ENCODE results near the gene LEFTY2.
"Not testable (repeated sequence)": the region's sequence is repeated elsewhere in the genome, so short reads cannot be mapped to it uniquely, and the experiment has no call there.

LEFTY2 gene

DNA sequence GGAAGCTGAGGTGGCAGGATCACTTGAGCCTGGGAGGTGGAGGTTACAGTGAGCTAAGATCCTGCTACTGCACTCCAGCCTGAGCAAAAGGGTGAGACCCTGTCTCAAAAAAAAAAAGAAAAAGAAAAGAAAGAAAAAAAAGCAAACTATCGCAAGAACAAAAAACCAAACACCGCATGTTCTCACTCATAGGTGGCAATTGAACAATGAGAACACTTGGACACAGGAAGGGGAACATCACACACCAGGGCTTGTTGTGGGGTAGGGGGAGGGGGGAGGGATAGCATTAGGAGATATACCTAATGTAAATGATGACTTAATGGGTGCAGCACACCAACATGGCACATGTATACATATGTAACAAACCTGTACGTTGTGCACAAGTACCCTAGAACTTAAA lies 11.6 kb downstream of the LEFTY2 start:
- DNase-seq (ENCODE audit: low read depth, low spot score) = not testable (repeated sequence)

DNA sequence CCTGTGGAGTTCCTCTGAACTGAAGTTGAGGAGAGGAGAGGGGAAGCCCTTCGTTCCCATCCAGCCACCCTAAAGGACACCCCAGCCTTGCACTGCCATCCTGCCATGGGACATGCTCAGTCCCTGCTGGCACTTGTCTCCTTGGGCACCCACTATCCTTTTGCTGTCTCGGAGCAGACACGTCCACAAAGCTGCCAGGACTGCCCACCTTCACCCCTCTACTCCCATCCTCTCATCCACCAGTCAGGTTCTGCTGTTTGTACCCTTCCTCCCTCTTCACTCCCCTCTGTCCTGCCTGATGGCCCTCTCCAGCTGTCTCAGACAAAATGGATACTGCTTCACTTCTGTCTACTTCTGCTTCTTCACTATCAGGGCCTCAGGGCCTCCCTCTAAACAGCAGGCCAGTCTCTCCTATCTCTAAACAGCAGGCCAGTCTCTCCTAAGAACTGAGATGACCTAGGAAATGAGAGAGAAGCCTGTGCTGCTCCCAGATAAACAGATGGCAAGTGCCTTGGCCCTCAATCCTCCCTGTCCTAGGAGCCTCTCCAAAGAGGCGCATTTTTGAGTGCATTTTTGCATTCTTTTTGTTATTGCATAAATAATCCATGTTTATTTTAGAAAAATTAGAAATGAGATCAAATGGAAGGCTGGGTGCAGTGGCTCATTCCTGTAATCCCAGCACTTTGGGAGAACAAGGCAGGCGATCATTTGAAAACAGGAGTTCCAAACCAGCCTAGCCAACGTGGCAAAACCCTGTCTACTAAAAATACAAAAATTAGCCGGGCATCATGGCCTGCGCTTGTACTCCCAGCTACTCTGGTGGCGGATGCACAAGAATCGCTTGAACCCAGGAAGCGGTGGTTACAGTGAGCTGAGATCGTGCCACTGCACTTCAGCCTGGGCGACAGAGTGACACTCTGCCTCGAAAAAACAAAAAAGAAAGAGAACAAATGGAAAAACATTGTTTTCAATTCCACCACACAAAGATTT lies 12.5 kb downstream of the LEFTY2 start:
- no peak for DNase-seq (ENCODE audit: low read depth, low spot score)

DNA sequence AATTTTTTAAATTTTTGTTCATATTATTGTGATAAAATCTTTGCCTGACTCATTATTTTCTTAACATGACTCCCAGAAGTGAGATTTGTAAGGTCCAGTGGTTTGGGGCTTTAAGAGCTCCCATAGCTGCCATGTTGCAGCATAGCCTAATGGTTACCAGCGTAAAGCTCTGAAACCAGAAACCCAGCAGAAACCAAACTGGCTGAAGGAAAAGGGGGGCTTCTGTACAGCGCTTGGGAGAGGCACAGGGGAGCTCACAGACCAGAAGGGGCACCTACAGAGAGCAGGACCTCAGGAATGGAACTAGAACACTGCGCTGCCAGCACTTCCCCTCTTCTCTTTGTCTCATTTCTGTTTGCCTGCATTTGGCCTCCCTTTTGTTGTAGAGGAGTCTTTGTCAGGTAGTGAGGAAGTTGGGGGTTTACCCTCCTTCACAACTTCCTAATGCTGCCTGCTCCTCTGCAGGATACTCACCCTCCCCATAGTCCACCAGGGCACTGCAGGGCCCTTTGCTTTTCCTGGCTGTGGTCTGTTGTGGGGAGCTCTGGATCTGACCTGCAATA lies 14.4 kb downstream of the LEFTY2 start:
- no peak for DNase-seq (ENCODE audit: low read depth, low spot score)

DNA sequence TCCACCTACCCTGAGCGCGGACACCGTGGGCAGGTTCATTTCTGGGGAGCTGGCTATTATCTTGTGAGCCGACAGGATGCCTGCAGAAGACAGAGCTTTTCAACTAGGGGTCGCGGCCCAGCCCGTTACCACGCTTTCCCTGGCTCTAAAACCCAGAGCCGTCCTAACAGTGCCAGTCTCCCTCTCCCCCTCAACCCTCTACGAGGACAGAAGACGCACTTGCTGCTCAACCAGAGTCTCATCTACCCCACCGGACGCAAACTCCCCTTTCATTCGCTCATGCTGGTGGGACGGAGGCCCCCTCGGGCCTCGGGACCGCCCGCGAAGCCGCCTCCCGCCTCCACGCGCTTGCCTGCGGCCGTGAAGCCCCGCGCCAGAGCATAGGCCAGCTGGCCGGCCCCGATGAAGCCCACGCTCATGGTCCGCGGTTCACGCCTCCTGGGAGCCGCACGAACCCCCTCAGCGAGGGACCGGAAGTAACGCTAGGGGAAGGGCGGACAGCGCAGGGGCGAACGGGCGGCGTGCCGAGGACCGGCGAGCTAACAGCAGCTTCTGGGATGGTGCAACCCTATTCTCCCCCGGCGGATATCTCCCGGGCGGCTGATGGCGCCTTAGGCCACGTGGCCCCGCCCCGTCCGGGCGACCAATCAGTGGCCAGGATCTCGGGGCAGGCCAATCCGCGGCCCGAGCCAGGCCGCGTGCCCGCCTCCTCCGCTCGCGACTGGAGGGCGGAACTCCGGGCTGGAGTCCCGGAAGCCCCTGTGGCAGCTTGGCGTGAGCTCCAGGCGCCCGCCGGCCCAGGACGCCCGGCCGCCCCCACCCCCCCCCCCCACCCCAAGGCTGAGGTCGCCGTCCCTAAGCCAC lies 17.1 kb downstream of the LEFTY2 start, which contains the start of gene PYCR2:
Gene PYCR2 (minus strand): TSS at position 559 of the 864 bp plus-strand sequence. CDS start 140 bp downstream, at position 419.
- DNase-seq (ENCODE audit: low read depth, low spot score) = peak; percentile 98

DNA sequence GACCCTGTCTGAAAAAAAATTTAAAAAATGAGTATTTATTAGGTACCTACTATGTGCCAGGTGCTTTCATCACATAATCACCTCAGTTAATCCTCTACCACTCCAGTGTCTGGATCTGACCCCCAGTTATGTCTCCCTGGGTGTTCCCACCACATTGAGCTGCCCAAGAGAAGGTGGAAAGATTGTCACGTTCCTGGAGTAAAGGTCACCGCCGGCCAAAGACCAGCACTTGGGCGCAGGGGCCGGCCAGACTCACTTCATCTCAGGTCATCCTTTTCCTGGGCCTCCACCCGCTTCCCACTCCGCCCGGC lies 17.7 kb downstream of the LEFTY2 start:
- DNase-seq (ENCODE audit: low read depth, low spot score) = no peak

DNA sequence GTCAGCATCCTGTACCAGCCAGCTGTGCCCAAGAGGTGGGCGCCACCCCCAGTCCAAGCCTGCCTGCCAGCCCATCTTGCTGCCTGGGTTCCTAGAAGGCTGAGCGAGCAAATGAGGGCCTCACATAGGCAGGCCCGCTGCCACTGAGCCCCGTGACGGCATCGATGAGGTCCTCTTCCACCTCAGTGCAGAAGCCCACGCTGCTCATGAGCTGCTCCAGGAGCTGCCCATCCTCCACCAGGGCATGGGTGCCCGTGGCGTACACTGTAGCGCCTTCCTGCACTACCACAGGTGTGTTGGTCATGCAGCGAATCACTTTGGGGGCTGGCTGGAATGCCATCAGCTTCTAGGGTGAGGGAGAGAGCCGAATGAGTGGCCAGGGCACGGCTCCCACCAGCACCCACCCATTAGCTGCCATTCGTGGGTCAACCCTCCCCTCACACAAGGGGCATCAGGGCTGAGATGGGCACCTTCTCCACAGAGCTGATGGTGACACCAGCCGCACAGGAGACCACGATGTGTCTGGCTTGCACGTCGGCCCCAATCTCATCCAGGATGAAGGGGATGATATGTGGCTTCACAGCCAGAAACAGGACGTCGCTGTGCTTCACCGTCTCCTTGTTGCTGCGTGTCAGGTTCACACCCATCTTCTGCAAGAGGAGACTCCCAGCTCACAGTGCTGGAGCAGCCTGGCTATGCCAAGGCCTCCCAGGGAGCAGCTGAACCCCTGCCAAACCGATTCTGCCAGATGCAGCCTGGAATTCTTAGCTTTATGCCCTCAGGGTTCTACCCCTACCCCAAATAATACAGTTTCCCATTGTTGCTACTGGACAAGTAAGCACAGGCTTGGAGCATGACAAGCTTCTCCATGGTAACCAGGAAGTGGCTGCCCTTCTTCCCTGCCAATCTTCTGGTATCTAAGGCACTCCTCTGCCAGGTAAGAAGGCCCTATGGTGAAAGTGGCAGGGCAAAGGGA lies 19.0 kb downstream of the LEFTY2 start:
- no peak for DNase-seq (ENCODE audit: low read depth, low spot score)

DNA sequence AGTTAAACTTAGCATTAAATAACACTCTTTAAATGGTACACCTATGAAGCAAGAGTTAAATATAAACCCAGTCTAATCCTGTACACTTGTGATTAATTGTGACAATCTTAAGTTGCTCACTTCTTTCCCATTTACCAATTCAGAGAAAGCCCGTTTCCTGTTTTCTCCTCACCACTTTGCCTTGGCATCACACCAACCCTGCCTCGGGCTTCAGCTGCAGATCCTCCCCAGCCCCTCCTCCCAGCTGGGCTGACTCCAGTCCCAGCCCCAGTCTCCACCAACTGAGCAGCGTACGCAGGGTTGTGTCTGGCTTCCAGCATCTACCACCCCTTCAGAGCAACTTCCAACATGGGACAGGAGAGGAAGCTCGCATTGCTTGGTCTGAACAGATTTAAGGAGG lies 21.1 kb downstream of the LEFTY2 start:
- no peak for DNase-seq (ENCODE audit: low read depth, low spot score)

DNA sequence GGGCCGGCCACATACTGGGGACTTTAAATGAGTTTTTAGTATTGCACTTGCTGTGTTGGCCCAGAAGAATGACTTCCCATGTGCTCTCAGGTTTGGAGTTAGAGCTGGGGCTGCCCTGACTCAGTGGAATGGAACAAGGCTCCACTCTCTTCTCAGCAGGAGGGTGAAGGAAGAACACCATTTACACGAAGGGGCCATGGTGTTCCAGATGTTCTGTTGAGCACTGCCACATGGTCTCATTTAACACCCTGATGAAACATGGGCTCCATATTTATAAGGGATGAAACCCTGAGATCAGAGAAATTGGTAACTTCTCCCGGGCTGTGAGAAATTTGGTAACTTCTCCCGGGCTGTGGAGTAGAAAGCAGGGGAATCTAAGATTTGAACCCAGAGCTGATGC lies 22.7 kb downstream of the LEFTY2 start:
- DNase-seq (ENCODE audit: low read depth, low spot score) = no peak

DNA sequence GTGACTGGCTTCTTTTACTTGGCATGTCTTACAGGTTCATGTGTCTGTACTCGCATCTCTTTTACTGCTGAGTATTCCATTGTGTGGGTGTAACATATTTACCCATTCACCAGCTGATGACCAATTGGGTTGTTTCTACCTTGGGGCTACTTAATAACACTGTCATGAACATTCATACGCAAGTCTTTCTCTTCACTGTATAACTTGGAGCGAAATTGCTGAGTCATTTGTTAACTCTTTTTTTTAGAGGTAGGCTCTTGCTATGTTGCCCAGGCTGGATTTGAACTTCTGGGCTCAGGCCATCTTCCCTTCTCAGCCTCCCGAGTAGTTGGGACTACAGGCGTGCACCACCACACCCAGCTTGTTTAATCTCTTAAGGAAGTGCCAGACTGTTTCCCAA lies 23.5 kb downstream of the LEFTY2 start:
- no peak for DNase-seq (ENCODE audit: low read depth, low spot score)

DNA sequence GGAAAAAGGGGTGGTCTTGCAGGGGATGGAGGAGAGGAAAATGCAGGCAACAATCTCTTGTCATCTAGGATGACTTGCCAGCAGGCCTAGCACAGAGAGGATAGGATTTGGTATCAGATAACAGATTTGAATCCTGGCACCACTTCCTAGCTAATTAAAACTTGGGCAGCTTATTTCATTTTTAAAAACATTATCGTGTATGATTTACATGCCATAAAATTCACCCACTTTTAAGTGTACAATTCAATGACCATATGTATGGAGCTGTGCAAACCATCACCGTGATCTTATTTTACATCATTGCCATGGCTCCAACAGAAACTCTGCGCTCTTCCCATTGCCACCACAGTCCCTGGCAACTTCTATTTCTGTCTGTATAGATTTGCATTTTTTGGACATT lies 23.9 kb downstream of the LEFTY2 start:
- no peak for DNase-seq (ENCODE audit: low read depth, low spot score)

DNA sequence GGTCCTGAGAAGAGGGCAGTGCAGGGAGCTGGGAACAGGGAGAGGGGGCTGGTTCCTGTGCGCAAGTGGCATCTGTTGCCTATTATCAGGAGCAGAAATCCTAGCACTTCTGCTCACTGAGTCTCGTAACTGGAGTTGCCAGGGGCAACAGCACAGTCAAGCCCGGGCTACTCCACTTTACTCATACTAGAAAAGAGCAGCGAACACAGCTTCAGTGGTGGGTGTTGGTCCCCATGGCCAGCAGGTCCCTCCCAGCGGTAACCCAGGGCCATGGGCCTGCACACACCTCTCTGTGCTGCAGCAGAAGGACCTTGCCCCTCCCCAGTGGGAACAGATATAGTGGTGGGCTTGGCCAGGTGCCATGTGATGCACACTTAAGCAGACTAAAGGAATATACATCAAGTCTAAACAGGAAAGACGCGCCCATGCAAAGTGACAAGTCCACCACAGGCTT lies 25.5 kb downstream of the LEFTY2 start:
- DNase-seq (ENCODE audit: low read depth, low spot score) = no peak

DNA sequence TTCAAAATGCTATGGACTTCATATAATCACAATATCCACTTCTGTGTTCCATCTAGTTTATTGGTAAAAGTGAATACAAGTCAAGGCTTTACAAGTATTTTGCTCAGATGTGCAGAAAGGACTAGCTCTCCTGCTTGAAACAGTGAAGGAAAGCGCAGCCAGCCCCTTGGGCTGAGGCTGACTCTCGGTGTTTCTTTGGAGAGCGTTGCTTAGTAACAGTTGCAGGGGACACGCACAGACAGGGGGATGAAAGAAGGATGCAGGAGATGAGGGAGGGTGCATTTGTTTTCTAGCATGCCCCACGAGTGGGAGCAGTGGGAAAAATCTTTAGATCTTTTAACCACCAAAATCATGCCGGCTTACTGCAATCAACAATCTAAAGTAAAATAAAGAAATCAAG lies 26.1 kb downstream of the LEFTY2 start:
- no peak for DNase-seq (ENCODE audit: low read depth, low spot score)

DNA sequence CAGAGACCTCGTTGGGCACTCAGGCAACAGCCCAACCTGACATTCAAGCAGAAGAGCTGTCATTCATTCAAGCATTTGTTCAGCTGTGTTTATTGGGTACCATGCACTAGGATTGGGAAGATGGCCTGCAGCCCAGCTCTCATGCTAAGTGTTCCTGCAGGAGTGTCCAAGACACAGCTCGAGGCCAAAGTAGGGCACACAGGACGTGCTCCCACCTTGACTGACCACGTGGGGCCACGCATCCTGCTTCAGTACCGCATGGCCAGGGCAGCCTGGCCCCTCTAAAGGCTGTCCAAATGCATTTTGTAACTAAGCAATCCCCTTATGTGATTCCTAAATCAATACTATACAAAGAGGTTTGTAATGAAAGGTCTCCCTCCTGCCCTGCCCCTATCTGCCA lies 26.6 kb downstream of the LEFTY2 start:
- no peak for DNase-seq (ENCODE audit: low read depth, low spot score)

DNA sequence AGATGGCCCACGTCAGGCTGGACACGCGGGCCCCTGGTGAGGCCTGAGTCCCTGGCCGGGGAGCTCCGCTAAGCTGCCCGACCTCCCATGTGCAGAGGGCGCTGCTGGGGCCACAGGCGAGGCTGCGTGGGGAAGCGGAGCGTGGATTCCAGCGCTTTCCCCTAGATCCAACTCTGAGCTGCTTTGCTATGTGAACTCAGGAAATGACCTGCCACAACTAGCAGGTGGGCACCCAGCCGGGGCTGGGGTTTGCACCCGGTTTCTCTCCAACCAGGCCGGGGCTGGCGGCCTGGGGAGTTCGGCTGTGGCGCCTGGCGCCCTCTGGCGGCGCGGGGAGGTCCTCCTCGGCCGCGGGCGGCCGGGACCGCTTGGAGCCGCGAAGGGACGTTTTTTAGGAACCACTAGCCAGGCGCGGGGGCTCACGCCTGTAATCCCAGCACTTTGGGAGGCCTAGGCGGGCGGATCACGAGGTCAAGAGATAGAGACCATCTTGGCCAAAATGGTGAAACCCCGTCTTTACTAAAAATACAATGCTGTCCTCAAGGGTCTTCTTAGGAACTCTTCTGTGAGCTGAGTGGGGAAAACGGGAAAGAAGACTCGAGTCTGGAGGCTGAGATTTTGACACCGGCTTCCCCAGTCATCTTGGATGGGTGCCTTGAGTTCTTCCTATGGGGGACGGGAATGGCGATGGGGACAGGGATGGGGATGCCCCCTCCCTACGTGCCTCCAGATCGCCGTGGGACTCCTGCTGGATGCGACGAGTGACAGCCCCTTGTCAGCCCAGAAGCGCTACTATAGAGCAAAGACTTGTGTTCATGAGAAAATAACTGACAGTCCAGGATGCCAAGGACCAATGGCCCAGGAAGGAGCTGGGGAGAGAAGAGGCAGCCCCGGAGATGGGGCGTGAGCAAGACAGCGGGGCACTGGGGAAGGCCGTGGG lies 29.6 kb downstream of the LEFTY2 start:
- peak; percentile 85 for DNase-seq (ENCODE audit: low read depth, low spot score)

DNA sequence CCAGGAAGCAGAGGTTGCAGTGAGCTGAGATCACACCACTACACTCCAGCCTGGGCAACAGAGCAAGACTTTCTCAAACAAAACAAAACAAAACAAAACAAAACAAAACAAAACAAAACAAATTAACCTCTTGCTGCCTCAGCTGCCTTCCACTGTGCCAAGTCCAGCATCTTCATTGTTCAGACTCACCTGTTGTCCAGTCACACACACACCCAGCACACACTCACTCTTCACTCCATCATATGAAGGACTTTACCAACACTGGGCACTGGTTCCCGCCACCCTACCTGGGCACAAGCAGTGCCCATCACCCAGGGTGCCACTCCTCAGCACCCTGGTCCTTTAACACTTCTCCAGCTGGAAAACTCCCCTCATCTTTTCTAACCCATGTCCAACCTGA lies 31.5 kb downstream of the LEFTY2 start:
- DNase-seq (ENCODE audit: low read depth, low spot score) = no peak

DNA sequence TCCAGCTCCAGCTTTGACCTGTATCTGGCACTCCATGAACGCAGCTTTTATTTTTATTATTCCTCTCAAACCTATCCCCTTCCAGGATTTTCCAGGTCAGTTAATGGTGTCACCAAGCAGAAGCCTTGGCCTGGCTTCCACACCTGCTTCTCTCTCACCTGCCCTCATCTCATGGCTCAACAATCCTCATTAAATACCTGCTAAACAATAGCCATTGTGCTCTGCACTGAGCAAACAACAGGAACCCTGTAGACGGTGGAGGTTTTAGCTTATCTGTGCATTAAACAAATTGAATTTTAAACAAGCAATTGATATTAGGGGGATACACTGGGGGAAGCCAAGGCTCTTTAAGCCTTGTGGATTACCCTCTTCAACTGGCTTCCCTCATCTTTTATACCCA lies 32.2 kb downstream of the LEFTY2 start:
- DNase-seq (ENCODE audit: low read depth, low spot score) = no peak

DNA sequence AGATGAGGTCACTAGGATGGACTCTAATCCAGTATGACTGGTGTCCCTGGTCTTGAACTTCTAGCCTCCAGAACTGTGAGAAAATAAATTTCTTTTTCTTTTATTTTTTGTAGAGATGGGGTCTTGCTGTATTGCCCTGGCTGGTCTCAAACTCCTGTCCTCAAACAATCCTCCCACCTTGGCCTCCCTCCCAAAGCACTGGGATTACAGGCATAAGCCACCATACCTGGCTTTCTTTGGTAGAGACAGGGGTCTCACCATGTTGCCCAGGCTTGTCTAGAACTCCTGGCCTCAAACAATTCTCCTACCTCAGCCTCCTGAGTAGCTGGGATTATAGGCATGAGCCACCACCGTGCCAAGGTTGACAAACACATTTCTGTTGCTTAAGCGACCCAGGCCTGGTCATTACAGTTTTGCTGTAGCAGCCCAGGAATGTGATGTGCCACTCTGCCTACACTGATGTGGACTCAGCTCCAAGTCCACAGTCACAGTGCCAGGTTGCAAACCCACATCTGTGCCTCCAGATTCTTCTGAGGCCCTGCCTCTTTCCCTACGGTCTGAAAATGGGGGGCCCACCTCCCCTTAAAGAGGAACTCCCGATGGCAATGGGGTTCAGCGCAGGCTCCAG lies 32.9 kb downstream of the LEFTY2 start:
- no peak for DNase-seq (ENCODE audit: low read depth, low spot score)

DNA sequence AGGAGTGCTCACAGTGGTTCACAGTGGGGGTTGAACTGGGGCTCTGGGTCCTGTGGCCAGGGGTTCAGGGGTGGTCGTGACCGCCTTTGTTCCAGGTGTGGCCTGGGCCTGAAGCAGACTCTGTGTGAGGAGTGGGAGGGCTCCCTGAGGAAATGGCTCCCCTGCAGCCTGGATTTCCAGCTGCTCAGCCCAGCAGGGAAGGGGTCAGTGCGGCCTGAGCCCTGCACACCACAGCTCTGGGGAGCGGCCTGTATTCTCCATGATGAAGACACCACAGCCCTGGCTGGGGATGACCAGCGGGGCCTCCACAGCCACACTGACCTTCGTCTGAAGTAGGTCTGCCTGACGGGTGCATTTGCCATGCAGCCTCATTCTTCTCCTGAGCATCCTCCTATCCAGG lies 33.7 kb downstream of the LEFTY2 start:
- DNase-seq (ENCODE audit: low read depth, low spot score) = no peak

DNA sequence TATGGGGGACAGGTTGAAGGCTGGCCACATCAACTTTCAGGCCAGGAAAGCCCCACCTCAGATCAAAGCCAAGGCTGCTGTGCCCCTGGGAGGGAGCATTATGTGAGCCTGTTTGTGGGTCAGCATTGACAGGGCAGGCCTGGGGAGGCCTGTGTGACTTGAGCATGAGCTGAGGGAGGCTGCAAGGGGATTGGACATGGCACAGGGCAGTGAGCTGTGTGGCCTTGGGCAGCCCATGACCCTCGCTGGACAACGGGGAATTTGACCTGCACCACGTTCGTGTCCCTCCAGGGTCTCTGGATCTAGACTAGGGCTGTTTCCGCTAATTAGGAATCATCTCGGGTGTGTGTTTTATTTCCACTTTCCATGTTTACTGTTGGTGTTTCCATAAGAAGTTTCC lies 34.6 kb downstream of the LEFTY2 start:
- no peak for DNase-seq (ENCODE audit: low read depth, low spot score)
